Hematopoietic multipotent progenitor cell (in vitro differentiated cells): ENCODE results near the gene SHISA7. TPM values are rescaled to one million over a fixed set of nuclear protein-coding genes. Genes with fewer than 3 reads are reported as not detected.

Source experiments
- DNase-seq, 3 donors: peaks; one replicate each; pipeline ENCODE4 v3.0.0-alpha.2; 2011 to 2015; ENCODE audit warnings: low read depth in 2 of 3, low spot score in 2 of 3
- total RNA-seq: library from RNA; depleted of rRNA; stranded (reverse); fragments of >200 nt; gene quantifications from one replicate; pipeline ENCODE4 v1.2.3, GENCODE V29; 2012

SHISA7 gene
- under 0.01 TPM for total RNA-seq

DNA sequence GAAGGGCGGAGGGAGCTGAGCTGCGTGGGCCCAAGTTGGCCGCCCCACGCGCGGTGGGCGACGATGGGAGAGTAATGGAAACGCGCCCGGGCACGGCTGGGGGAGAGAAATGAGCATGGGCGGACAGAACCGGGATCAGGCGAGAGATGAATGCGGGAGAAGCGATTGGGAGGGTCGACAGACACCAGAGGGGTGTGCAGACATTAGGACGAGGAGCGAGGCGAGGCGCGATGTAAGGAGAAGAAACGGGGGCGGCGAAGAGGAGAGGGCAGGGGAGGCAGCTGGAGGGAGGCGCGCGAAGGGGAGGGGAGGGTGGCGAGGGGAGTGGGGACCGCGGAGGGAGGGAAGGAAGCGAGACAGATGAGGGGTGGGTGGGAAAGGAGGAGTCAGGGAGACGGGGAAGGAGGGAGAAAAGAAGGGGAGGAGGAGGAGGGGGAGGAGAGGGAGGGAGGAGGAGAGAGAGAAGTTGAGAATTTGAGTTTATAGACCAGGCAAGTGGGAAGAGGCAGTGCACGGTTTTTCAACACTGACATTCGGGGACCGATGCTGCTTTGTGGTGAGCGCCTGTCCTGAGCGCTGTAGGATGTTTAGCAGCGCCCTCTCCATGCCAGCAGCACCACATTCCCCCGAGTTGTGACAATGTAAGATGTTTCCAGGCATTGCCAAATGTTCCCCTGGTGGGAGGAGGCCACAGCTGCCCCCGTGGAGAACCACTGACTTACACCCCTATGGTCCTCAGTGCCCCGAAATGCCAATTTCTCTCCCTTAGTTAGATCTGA lies at the start of gene SHISA7:
Gene SHISA7 (minus strand): TSS at position 256 of the 779 bp plus-strand sequence. CDS start 437 bp downstream, outside the sequence.
- DNase-seq, result peak in 1 of 3 donors; percentile 45

DNA sequence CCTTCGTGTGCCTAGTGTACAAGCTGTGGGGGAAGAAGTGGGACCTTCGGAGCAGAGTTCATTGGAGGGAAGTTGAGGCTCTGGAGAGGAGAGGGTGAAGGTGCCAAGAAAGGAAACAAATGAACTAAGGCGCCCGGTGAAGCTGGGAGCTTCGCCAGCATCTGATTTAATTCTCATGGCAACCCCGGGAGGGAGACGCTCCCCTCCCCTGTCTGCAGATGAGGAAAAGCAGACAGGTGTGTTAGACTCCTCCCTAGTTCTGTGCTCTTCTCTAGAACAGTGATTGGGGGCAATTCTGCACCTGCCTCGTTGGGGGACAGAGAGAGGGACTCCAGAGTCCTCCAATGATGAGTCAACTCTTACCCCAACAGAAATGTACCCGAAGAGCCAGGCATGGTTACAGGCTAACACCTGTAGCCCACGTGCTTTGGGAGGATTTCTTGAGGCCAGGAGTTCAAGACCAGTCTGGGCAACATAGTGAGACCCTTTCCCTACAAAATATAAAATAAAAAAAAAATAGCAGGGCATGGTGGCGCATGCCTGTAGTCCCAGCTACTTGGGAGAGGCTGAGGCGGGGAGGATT lies 49.4 kb upstream of the SHISA7 start:
- no peak for DNase-seq

DNA sequence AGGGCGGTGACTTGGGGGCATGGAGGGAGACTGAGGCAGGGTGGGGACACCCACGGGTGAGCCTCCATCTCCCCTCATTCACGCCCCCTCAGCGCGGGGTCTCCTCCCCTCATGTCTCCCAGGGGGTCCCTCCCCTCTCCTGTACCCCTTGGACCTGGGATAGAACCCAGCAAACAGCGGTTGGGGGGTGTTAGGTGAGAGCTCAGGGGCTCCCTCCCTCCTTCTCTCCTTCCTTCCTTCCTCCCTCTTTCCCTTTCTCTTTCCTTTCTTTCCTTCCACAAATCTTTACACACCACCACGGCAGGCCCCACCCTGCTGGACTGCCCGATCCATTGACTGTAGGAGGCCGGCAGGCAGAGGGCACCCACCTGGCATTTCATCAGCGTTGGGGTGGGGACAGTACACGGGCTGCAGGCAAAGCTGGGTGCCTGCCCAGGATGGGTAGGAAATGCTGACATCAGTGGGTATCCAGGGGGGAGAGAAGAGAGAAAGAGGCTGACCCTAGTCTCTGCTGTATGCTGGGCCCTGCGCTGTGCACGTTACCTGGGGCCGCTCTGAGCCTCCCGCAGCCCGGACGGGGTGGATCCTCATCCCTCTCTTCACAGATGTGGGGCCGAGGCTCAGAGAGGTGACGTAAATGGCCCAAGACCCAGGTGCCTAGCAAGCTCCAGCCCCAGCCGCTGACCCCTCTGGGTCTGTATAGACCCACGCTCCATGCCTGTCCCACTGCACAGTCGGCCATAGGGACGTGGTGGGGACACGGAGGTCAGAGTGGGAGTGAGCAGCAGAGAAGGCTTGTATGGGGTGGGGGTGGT lies 48.7 kb upstream of the SHISA7 start:
- no peak for DNase-seq

DNA sequence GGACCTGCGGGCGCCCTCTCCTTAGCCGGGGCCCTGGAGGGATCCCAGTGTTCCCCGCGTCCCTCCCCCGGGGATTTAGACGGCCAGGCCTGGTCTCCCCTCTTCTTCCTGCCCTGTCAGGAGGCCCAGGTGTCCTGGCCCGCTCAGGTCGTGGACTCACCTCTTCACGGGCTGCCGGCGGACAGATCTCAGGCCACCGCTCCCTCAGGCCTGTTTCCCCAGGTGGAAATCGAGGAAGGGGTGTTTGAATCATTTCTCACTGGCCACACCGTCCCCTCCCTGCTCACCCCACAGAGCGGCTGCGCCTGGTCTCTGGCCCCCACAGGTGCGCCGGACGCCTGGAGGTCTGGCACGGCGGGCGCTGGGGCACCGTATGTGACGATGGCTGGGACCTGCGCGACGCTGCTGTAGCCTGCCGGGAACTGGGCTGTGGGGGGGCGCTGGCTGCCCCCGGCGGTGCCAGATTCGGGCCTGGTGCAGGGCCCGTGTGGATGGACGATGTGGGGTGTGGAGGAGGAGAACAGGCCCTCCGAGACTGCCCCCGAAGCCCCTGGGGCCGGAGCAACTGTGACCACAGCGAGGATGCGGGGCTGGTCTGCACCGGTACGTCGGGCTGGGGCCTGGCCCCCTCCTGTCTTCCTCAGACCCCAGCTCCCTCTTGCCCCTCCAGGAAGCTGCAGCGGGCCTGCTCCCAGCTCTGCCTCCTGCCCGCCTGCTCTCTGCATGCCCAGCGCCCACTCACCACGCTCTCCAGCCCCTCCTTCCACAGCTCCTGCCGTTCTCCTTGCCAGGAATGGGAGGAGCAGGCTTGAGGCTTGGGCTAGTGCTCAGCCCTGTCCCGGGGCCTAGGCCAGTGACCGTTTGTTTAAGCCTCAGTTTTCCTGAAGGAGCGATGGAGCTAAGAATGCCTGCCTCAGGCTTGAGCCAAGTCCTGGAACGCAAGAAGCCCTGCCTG lies 47.7 kb upstream of the SHISA7 start:
- DNase-seq, result no peak

- DNase-seq, result no peak
Observed at GRCh38 chr19:55489711-55490477, 46.8 kb upstream of the SHISA7 start.

DNA sequence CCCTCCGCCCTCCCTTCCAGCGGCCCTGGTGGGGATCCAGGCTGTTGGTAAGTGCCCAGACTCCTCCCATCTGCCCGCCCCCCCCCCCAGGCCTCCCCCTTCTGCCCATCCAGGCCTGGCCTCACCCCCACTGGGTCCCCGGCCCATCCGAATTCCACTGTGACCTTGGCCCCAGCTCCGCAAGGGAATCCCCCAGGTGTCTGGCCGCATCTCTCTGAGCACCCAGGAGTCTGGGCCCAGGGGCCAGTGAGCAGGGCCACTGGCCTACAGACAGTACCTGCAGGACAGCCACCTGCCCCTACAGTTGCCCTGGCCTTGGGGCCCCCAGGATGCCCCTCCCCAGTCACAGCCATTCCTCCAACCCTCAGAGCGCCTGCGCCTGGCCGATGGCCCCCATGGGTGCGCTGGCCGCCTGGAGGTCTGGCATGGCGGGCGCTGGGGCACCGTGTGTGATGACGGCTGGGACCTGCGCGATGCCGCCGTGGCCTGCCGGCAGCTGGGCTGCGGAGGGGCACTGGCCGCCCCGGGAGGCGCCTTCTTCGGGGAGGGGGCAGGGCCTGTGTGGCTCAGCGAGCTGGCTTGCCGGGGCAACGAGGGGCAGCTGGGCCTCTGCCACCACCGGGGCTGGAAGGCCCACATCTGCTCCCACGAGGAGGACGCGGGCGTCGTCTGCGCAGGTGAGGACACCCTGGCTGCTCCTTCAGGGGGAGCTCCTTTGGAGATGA lies 46.0 kb upstream of the SHISA7 start:
- no peak for DNase-seq

- peak in 1 of 3 donors; percentile 15 for DNase-seq
Observed at GRCh38 chr19:55487924-55488687, 45.0 kb upstream of the SHISA7 start, which contains the start of gene SSC5D. SSC5D (plus strand) TSS chr19:55488436; CDS start chr19:55488590, 154 bp downstream.

DNA sequence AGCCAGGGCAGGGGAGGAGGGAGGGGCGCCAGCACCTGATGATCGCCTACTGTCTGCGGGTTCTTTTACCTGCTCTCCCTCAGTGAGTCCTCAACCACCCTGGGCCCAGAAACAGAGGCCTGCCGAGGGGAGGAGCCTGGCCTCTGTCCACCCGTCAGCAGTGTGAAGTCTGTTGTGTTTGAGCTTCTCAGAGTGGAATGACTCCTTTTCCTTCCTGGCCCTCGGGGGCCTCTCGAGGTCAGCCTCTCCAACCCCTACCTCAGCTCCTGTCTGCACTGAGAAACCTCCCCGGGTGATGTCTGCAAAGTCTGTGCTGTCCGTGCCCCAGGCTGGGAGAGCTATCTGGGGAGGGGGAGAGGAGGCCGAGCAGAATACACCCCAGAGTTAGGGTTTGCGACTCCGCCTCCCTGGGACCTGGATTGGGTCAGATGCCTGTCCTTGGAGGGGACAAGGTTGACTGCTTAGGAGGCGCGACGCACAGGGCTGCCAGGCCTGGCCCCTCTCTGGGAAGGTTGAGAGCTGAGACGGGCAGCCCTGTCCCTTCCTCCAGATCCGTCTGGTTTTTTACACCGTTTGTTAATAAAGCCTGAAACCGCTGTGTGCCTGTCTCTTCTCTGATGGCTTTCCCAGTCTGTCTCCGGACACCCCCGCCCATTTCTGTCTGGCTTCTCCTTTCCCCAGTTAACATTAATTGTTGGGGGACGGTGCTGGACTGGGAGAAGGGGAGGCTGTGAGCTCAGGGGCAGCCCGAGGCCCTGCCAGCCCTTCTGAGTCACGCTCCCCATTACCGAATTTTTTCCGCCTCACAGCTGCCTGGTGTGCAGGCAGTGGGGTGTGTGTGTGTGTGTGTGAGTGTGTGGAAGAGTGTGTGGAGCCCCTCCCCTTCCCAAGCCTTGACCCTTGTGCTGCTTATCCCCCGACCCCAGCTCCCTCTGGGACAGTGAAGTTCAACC lies 44.1 kb upstream of the SHISA7 start:
- no peak for DNase-seq

DNA sequence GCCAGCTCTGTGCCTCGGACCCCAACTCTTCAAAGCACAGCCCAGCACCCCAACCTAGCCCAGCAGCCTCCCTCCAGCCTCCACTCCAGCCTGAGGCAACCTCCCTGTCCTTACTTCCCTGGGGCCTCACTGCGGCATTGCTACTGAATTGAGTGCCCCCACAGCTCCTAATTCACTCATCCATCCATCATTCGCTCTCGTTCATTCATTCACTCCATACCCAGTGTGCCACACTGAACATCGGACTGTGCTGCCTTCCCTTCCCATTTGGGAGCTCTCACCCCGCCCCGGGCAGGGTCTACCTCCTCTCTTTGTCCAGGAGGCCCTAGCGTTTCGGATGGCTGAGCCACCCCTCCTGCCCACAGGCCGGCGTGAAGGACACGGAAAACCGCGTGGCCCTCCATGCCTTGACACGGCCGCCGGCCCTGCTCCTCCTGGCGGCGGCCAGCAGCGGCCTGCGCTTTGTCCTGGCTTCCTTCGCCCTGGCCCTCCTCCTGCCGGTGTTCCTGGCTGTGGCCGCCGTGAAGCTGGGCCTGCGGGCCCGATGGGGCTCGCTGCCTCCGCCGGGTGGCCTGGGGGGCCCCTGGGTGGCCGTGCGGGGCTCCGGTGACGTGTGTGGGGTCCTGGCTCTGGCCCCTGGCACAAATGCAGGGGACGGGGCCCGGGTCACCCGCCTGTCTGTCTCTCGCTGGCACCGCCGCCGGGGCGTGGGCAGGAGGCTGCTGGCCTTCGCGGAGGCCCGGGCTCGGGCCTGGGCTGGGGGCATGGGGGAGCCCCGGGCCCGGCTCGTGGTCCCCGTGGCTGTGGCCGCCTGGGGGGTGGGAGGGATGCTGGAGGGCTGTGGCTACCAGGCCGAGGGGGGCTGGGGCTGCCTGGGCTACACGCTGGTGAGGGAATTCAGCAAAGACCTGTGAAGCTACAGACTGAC lies 43.2 kb upstream of the SHISA7 start:
- no peak for DNase-seq

- peak in 2 of 3 donors; percentile 27 to 28 for DNase-seq
Observed at GRCh38 chr19:55485439-55486011, 42.4 kb upstream of the SHISA7 start.

- peak; percentile 54 to 70 (median 67) for DNase-seq
Observed at GRCh38 chr19:55484593-55485438, 41.7 kb upstream of the SHISA7 start, which contains the start of gene NAT14. NAT14 (plus strand) TSS chr19:55485188; CDS start chr19:55485709, 521 bp downstream.

GRCh38 chr19:55483706-55484592 lies 40.8 kb upstream of the SHISA7 start:
- DNase-seq, result no peak

DNA sequence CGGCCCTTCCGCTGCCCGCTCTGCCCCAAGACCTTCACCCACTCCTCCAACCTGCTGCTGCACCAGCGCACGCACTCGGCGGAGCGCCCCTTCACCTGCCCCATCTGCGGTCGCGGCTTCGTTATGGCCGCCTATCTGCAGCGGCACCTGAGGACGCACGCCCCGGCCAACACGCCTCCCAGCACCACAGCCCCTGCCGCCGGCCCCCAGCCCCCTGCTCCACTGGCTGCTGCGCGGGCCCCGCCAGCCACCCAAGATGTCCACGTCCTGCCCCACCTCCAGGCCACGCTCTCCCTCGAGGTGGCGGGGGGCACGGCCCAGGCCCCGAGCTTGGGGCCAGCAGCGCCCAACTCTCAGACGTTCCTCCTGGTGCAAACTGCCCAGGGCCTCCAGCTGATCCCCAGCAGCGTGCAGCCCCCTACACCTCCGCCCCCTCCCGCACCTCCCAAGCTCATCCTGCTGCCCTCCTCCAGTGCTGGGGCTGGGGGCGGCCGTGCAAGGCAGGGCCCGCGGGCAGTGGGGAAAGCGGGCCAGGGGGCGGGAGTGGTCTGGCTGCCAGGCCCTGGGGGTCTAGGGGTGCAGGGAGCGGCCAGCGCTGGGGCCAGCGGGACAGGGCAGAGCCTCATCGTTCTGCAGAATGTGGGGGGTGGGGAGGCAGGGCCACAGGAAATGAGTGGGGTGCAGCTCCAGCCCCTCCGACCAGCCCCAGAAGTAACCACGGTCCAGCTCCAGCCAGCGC lies 40.0 kb upstream of the SHISA7 start:
- no peak for DNase-seq
